Femur (tissue), 1 donor: ENCODE measurements around the gene PTPRCAP.
"Not testable (repeated sequence)": the region's sequence is repeated elsewhere in the genome, so short reads cannot be mapped to it uniquely, and the experiment has no call there.

Source experiments
- DNase-seq: peaks from one replicate; pipeline ENCODE4 v3.0.0-alpha.2; 2017

Gene PTPRCAP

GRCh38 chr11:67440229-67441097 lies 3.0 kb upstream of the PTPRCAP start:
- no peak for DNase-seq

DNA sequence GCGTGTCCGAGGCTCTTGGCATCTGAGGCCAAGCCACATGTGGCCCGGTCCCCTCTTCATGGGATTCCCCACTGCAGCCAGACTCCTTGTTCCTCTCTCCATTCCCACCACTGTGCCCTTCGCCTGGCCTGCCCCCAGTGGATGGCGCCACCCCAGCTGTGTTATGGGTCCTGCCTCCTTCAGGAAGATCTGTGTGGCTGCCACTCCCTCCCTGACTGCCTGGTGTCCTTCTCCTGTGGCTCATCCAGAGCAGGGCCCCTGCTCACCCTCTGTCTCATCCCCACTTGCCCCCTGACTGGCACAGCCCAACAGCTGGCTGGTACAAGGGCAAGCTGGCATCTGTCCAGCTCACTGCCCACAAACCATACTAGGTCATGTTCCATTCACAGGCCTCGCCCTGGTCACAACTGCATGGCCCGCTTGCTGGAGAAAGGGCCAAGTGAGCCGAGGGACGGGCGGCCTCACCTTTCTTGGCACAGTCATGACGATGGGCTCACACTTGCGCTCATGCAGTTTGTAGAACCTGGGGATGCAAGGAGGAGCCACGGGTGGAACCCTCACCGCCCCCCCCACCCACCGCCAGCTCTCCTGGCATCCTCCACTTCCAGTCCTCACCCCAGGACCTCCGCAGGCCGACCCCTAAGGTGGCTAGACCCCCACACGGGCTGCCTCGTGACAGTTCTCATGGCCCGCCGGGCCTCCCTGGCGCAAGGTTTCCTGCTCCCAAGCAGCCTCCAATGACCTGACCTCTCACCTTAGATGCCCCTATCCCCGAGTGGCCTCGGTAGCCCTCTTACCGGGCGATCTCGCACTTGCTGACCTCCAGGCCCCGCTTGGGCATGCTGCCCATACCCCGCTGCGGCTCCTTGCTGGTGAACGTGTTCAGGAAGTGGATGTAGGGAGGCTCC lies 2.1 kb upstream of the PTPRCAP start:
- no peak for DNase-seq

GRCh38 chr11:67438158-67438902 lies 848 bp upstream of the PTPRCAP start:
- no peak for DNase-seq

DNA sequence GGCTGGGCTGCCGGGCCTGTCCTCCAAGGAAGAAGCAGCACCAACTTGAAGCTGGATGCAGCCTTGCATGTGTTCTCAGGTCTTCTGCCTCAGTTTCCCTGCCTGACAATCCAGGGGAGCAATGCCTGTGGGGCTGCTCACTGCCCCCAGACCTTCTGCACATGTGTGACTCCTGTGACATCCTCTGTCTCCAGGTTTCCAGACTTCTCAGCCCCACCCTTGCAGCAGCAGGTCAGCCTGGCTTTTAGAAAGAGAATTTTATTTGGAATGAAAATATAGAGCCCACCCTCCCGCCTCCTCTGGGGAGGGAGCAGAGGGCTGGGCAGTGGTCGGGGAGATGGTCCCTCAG lies 301 bp upstream of the PTPRCAP start:
- DNase-seq, result no peak

DNA sequence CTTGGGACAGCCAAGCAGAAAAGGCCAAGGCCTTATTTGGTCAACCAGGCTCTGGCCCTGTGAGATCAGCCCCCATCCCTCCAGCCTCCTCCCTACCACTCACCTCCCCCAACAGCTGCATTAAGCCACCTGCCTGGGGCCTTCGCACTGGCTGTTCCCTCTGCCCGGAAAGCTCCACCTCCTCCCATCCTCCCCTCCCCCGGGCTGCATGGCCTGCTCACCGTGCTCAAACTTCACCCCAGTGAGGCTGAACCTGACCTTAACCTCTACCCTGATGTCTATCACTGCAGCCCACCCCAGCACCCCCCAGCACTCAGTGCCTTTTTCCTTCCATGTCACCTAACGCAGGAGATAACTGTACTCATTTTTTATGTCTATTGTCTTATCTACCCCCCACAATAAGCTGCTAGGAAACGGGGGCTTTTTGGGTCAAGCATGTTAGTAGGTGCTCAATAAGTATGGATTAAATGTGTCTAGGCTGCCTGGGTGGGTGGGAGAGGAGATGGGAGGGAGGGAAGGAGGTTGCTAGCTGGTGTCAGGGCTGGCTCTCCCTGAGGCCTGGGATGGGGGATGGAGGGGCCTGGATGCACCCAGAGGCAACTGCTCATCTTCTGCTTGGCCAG lies 912 bp downstream of the PTPRCAP start:
- no peak for DNase-seq

DNA sequence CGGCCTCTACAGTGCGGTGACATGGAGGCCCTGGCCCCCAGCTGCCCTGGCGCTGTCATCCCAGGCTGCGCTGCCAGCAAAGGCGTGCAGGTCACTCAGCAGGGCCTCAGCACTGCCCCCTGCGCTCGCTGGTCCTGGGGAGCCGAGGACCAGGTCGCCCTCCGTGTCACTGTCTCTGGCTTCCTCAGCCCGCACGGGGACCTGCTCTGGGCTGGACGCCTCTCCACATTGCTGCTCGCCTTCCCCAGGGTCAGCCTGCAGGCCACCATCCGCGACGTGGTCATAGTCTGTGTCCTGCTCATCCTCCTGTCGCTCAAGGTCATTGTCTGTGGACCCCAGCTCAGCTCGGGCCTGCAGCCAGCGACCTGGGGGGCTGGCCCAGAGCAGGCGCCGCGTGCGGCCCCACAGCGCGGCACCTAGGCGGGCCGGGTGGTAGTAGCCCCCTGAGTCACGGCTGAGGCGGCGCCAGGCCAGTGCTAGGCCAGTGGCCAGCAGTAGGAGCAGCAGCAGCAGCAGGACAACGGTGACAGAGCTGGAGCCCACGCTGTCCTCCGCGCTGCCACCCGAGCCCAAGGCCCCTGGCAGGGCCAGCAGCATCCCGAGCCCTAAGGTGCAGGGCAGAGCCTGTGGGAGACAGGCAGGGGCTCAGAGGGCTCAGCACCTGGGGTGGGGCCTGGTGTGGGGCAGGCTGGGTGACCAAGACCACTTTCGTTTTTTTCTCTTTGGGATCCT lies 1.6 kb downstream of the PTPRCAP start:
- DNase-seq, result no peak

DNA sequence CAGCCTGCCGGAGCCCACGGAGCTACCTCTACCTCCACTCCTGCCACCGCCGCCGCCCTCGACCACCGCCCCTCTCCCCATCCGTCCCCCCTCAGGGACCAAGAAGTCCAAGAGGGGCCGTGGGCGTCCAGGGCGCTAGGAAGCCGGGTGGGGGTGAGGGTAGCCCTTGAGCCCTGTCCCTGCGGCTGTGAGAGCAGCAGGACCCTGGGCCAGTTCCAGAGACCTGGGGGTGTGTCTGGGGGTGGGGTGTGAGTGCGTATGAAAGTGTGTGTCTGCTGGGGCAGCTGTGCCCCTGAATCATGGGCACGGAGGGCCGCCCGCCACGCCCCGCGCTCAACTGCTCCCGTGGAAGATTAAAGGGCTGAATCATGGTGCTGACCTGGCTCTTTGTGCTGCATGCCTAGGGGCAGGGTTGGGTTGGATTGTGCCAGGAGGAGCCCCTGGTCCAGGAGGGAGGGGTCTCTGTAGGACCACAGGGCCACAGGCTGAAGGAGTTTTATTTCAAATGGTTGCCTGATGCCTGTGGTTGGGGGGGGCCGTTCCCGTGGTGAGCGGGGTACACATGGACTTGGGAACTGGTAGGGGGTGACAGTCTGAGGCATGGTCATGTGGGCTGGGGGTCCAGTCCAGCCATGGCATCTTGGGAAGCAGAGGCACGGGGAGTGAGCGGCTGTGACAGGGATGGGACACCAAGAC lies 2.3 kb downstream of the PTPRCAP start:
- DNase-seq, result no peak

DNA sequence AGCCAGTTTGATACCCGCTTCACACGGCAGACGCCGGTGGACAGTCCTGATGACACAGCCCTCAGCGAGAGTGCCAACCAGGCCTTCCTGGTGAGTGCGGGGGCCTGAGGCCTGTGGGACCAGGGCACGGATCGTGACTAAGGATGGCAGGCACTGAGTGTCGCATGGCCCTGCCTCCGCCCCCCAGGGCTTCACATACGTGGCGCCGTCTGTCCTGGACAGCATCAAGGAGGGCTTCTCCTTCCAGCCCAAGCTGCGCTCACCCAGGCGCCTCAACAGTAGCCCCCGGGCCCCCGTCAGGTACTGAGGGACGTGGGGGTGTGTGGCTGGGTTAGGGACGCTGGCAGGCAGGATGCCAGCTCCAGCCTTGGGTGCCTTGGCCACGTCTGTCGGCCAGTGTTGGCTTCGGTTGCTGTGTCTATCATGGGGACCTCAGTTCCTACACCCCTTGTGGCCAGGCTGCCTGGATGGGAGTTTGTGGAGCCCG lies 3.0 kb downstream of the PTPRCAP start:
- DNase-seq, result no peak

GRCh38 chr11:67433536-67434394 lies 3.7 kb downstream of the PTPRCAP start:
- DNase-seq, result no peak

DNA sequence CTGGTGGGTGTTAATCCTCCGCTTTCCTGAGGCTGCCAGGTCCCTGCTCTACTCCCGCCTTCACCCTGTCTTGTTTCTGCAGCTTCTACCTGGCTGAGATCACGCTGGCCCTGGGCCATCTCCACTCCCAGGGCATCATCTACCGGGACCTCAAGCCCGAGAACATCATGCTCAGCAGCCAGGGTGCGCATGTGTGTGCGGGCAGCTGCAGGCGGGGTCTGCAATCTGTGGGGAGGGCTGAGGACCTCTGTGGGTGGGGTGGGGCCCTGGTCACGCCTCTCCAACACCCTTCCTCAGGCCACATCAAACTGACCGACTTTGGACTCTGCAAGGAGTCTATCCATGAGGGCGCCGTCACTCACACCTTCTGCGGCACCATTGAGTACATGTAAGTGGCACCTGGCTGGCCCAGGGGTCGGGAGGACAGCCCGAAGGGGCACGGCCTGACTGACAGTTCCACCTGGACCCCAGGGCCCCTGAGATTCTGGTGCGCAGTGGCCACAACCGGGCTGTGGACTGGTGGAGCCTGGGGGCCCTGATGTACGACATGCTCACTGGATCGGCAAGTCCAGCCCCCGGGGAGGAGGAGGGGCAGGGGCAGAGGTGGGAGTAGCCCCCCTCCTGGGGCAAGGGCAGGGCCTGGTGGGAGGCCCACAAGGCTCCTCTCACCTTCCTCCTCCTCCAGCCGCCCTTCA lies 4.7 kb downstream of the PTPRCAP start:
- DNase-seq, result no peak

DNA sequence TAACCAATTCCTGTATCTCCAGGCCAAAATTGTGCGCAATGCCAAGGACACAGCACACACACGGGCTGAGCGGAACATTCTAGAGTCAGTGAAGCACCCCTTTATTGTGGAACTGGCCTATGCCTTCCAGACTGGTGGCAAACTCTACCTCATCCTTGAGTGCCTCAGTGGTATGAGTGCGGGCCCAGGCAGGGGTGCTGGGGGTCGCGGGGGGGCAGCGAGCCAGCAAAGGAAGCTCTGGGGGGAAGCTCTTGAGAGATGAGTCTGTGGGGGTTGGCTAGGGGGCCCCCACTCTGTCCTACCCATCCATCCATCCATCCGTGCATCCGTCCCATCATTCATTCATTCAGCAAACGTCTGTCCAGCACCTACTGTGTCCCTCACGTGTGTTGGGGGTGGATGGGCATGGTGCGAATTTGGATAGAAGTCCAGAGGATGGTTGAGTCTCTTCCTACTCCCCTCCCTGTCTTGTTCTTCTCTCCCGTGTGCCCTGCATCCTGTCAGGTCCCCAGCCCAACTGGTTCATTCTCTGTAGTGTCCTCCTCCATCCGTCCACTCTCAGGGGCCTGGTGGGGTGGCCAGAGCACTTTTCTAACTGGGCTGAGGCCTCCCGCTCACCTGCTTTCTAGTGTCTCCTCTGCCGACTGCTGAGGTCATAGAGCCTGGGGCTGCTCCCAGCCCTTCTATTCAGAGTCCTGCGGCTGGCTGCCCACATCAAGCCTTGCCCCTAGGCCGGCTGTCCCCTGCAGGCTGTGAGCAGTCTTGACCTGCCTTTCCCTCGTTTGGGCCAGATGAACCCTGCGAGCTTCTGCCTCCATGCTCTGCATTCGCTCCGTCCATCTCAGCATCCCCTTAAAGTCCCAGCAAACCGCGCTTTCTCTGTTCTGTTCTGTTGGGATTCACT lies 5.9 kb downstream of the PTPRCAP start:
- DNase-seq, result no peak

- DNase-seq, result no peak
Observed at GRCh38 chr11:67429722-67430121, 7.8 kb downstream of the PTPRCAP start.

GRCh38 chr11:67429038-67429668 lies 8.3 kb downstream of the PTPRCAP start:
- DNase-seq, result no peak

DNA sequence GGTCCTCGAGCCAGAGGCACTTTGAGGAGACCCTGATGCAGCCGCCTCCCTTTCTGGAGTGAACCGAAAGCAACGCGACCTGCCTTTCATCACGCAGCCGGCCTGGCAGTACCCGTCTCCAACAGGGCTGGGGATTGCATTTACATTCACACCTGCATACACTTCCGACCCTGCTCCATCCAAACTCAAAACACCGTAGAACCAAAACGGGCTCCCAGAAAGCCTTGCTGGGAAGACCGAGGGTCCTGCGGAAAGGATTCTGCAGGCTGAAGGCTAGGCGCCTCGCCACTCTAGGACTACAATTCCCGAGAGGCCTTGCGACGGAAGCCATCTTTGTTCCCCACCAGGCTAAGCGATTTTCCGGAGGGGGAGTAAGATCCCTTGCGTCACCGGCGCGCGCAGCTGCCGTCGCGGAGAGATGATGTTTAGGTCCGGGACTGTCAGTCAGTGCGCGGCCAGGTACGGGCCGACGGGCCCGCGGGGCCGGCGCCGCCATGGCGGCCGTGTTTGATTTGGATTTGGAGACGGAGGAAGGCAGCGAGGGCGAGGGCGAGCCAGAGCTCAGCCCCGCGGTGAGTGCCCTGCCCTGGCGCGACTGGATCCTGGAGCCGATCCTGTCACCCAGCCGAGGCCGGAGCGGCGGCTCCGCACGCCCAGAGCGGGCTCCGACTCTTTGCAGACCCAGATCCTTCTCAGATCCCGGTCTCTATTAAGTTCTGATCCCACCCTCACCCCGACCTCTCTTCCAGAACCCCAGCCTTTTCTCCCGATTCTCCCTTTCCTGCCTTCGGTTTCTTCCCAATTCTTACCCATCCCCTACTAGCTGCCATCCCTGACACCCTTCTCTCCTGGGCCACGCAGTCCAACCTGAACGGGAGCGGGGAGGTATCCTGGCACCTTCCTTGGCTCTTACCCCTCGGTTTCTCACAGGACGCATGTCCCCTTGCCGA lies 9.2 kb downstream of the PTPRCAP start, which contains the start of gene RPS6KB2:
TSS of gene RPS6KB2 (plus strand) at position 443 of the 950 bp plus-strand sequence. CDS start at position 495, 52 bp downstream.
- DNase-seq, result peak; percentile 99

GRCh38 chr11:67427364-67427859 lies 10.1 kb downstream of the PTPRCAP start:
- DNase-seq, result not testable (repeated sequence)

DNA sequence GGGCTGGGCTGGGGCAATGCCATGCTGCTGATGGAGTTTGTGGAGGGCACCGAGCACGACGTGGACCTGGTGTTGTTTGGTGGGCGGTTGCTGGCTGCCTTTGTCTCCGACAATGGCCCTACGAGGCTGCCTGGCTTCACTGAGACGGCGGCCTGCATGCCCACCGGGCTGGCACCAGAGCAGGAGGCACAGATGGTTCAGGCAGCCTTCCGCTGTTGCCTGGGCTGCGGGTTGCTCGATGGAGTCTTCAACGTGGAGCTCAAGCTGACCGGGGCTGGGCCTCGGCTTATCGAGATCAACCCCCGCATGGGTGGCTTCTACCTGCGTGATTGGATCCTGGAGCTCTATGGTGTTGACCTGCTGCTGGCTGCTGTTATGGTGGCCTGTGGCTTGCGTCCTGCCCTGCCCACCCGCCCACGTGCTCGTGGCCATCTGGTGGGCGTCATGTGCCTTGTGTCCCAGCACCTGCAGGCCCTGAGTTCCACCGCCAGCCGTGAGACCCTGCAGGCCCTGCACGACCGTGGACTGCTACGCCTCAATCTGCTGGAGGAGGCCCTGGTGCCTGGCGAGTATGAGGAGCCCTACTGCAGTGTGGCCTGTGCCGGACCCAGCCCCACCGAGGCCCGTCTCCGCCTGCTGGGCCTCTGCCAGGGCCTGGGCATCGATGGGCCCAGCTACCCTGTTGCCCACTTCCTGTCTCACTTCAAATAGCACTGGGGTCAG lies 13.4 kb downstream of the PTPRCAP start:
- DNase-seq, result no peak
